ENCODE data around the gene STH. TPM values are rescaled to one million over a fixed set of nuclear protein-coding genes. Genes with fewer than 3 reads are reported as not detected.

The STH gene
- total and polyA plus RNA-seq, 2 of the 4 experiments (the other 2 are of a cell fraction): not detected

DNA sequence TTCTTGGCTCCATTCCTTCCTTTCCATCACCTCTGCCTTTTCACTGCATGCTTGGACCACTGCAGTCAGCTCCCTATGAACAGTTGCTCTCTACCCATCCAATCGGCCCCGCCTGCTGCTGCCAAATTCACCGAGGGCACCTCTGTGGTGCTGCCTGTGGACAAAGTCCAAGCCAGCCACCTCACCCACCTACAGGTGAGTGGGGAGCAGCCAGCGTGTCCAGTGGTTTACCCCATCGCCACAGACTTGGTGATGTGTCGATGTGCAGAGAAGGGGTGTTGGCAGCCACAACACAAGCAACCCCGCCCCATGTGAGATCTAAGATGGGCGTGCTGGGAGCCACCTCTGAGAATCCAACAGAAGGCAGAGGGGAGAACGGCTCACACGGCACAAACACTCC is 43.7 kb upstream of the STH start:
- H3K9ac ChIP-seq (ENCODE audit: low read depth, low read length): no peak overlapping the region
- H3K4me2 ChIP-seq (ENCODE audit: low read depth, low read length): no peak overlapping the region
- H3K27ac ChIP-seq (ENCODE audit: insufficient read depth, low read length): no peak overlapping the region
- no peak overlapping the region for H3K56ac ChIP-seq (ENCODE audit: extremely low read depth, insufficient read depth, low read length)
- H4K20me1 ChIP-seq (ENCODE audit: insufficient read depth, low read length): no peaks in the 10 kb centered on the region
- no peaks in the 10 kb centered on the region for H3K4me1 ChIP-seq (ENCODE audit: control insufficient read depth, insufficient read depth, low read length)
- in situ Hi-C loops (cut with MboI; ENCODE audit: low sequenced_read_pairs): no loop called here
- H2AK9ac ChIP-seq (replicated peaks; ENCODE audit: low read depth, low read length, poor library complexity): no peak overlapping the region
- dilution Hi-C loops (cut with HindIII; ENCODE audit: low sequenced_read_pairs, unreplicated experiment): no loop called here
- ATAC-seq (ENCODE audit: low read depth): no peak
- no peaks in the 10 kb centered on the region for H3K9me3 ChIP-seq (ENCODE audit: control insufficient read depth, insufficient read depth, low read length)
- H2AK5ac ChIP-seq (ENCODE audit: low read depth, low read length): no peak overlapping the region
- no peak overlapping the region for H4K5ac ChIP-seq (ENCODE audit: low read depth, low read length)
- intact Hi-C loops (cut with micrococcal nuclease): no loop called here
- no peak overlapping the region for H2BK120ac ChIP-seq (ENCODE audit: low read depth, low read length)
- no peak overlapping the region for H3K4ac ChIP-seq (ENCODE audit: low read depth, low read length)
- ChIA-PET CTCF (no interaction called here), POLR2A (ENCODE audit: unreplicated experiment) (no interaction called here)
- H3K79me1 ChIP-seq (ENCODE audit: low read depth in 1 of 2, low read length in 2 of 2): no peaks in the 10 kb centered on the region
- no peak overlapping the region for H3K23ac ChIP-seq (ENCODE audit: low read depth, low read length)
- H3K14ac ChIP-seq (replicated peaks; ENCODE audit: low read depth, low read length): no peak overlapping the region
- H3K9me1 ChIP-seq (ENCODE audit: insufficient read depth, low read length): no peaks in the 10 kb centered on the region
- no peak overlapping the region for H3K18ac ChIP-seq (ENCODE audit: low read depth, low read length)
- no peak overlapping the region for H2BK20ac ChIP-seq (ENCODE audit: low read depth, low read length)
- H4K91ac ChIP-seq (ENCODE audit: insufficient read depth, low read depth, low read length): no peak overlapping the region
- peaks cover 37% of the 10 kb centered on the region for H3K27me3 ChIP-seq (ENCODE audit: control insufficient read depth, insufficient read depth, low read length)
- WGBS, 2 experiments (ENCODE audit: extremely low coverage in 2 of 2, insufficient read length in 1 of 2): 63% methylated on average over 3 of the region's 10 CpGs; no CpG with 5 or more reads in 1 of the 2 experiments
- H2AFZ ChIP-seq (replicated peaks; ENCODE audit: low read length, poor library complexity): no peak overlapping the region
- TF ChIP-seq BHLHE40 (IDR thresholded peaks at IDR 0.05; ENCODE audit: low read depth, low read length): no peak
- H2BK15ac ChIP-seq (ENCODE audit: low read depth, low read length): no peak overlapping the region
- H4K8ac ChIP-seq (ENCODE audit: low read depth in 2 of 2, low read length in 2 of 2): no peak overlapping the region
- H3K36me3 ChIP-seq (ENCODE audit: control insufficient read depth, insufficient read depth, low read length): no peaks in the 10 kb centered on the region
- no TSS peak for BruUV-seq (replicated peaks)
- no peak for DNase-seq
- no peak overlapping the region for H2BK5ac ChIP-seq (ENCODE audit: low read depth, low read length, poor library complexity, severe bottlenecking)
- H3K4me3 ChIP-seq (ENCODE audit: insufficient read depth, low read depth, low read length): no peak overlapping the region

All from IMR-90 (cell line).